Thyroid gland (tissue), 4 donors: Measurements from ENCODE around the gene MAN2A2. TPM values are rescaled to one million over a fixed set of nuclear protein-coding genes. Genes with fewer than 3 reads are reported as not detected.

Experiments
- DNase-seq, 2 donors: peaks; one replicate each; pipeline ENCODE4 v3.0.0-alpha.2; 2019
- H3K27ac ChIP-seq, 3 donors: fragments of 200-600 bp; sonication (generic); 1 replicate in 2 of 3; 2 replicates in 1 of 3; pipeline ENCODE4 v1.5.1; 2016 to 2019; ENCODE audit warnings: mild to moderate bottlenecking in 1 of 3, moderate library complexity in 1 of 3
- H3K27me3 ChIP-seq: fragments of 200-600 bp; sonication (generic); one replicate; pipeline ENCODE4 v1.5.1; 2019
- H3K36me3 ChIP-seq, 2 donors: fragments of 200-600 bp; sonication (generic); one replicate each; pipeline ENCODE4 v1.5.1; 2016 to 2019
- H3K4me1 ChIP-seq, 2 donors: fragments of 200-600 bp; sonication (generic); one replicate each; pipeline ENCODE4 v1.5.1; 2017 to 2019
- H3K4me3 ChIP-seq, 3 donors: fragments of 200-600 bp; sonication (generic); replicated peaks in 1 of 3; 1 replicate in 2 of 3; 2 replicates in 1 of 3; pipeline ENCODE4 v1.5.1; 2016; ENCODE audit warnings: mild to moderate bottlenecking in 1 of 3
- H3K9me3 ChIP-seq: fragments of 200-600 bp; sonication (generic); one replicate; pipeline ENCODE4 v1.5.1; 2017
- CTCF ChIP-seq, 6 experiments: fragments of 200-600 bp in 3 of 6; fragments of 450-650 bp in 3 of 6; sonication (generic) in 3 of 6; IDR thresholded peaks; one replicate each; pipeline ENCODE4 v1.5.1; 2016 to 2019; ENCODE audit warnings: antibody characterized with exemption in 6 of 6, mild to moderate bottlenecking in 2 of 6, inconsistent platforms in 1 of 6, moderate library complexity in 1 of 6
- POLR2A ChIP-seq, 2 donors: fragments of 450-650 bp; IDR thresholded peaks; one replicate each; pipeline ENCODE4 v1.6.1; 2017; ENCODE audit warnings: antibody characterized with exemption in 2 of 2, mild to moderate bottlenecking in 2 of 2, moderate library complexity in 1 of 2
- WGBS, 2 donors: methylation state at CpG; one replicate each; pipeline ENCODE4 v1.1.5; 2017; 5-methylcytosine and 5-hydroxymethylcytosine counted together
- intact Hi-C: fragments of 100-400 bp; cut with DNase I; formaldehyde crosslinking; loops from one replicate; pipeline ENCODE4 v1.15.1; 2023
- total RNA-seq, 4 donors: library from RNA; depleted of rRNA; stranded (reverse); fragments of >200 nt; gene quantifications; one replicate each; pipeline ENCODE4 v1.2.3, GENCODE V29; 2016

Gene MAN2A2
- total RNA-seq, 4 donors from 2014 or later, result 30.1 to 129 (median 58.9) TPM

- intact Hi-C loops, result no loop called here
- peaks cover 0 to 3% of the 10 kb centered on the region in 2 donors for H3K4me1 ChIP-seq
- 90 to 100% methylated on average over 4 to 5 of the region's 8 CpGs for WGBS, 2 donors
- DNase-seq, result no peak
- no peaks in the 10 kb centered on the region for H3K9me3 ChIP-seq
- H3K4me3 ChIP-seq, result no peak overlapping the region
- TF ChIP-seq POLR2A (IDR thresholded peaks at IDR 0.05) (no peak), CTCF (IDR thresholded peaks at IDR 0.05) (no peak)
- no peak overlapping the region for H3K27ac ChIP-seq
- H3K36me3 ChIP-seq, result peaks cover 59 to 66% of the 10 kb centered on the region in 2 donors
- no peaks in the 10 kb centered on the region for H3K27me3 ChIP-seq
Observed at GRCh38 chr15:90891346-90891949, 11.7 kb upstream of the MAN2A2 start.

- DNase-seq, result no peak
- no peaks in the 10 kb centered on the region for H3K9me3 ChIP-seq
- H3K27ac ChIP-seq, result no peak overlapping the region
- H3K4me1 ChIP-seq, result no peaks in the 10 kb centered on the region
- peaks cover 59 to 66% of the 10 kb centered on the region in 2 donors for H3K36me3 ChIP-seq
- intact Hi-C loops, result no loop called here
- H3K27me3 ChIP-seq, result no peaks in the 10 kb centered on the region
- H3K4me3 ChIP-seq, result no peak overlapping the region
- no peak for TF ChIP-seq CTCF (IDR thresholded peaks at IDR 0.05)
- TF ChIP-seq POLR2A (IDR thresholded peaks at IDR 0.05), result no peak
- 92 to 93% methylated on average over 11 of the region's 11 CpGs for WGBS, 2 donors
Observed at GRCh38 chr15:90892023-90892422, 11.1 kb upstream of the MAN2A2 start.

- TF ChIP-seq POLR2A (IDR thresholded peaks at IDR 0.05), result no peak
- TF ChIP-seq CTCF (IDR thresholded peaks at IDR 0.05), result no peak
- WGBS, 2 donors, result 92 to 94% methylated on average over 27 to 29 of the region's 29 CpGs
- H3K4me1 ChIP-seq, result no peaks in the 10 kb centered on the region
- peaks cover 59 to 66% of the 10 kb centered on the region in 2 donors for H3K36me3 ChIP-seq
- H3K9me3 ChIP-seq, result no peaks in the 10 kb centered on the region
- DNase-seq, result no peak
- H3K4me3 ChIP-seq, result no peak overlapping the region
- H3K27me3 ChIP-seq, result no peaks in the 10 kb centered on the region
- intact Hi-C loops, result no loop called here
- H3K27ac ChIP-seq, result no peak overlapping the region
Observed at GRCh38 chr15:90892498-90893174, 10.5 kb upstream of the MAN2A2 start.

- DNase-seq, result no peak
- no peaks in the 10 kb centered on the region for H3K27me3 ChIP-seq
- intact Hi-C loops, result no loop called here
- TF ChIP-seq CTCF (IDR thresholded peaks at IDR 0.05) (no peak), POLR2A (IDR thresholded peaks at IDR 0.05) (no peak)
- H3K27ac ChIP-seq, result no peak overlapping the region
- H3K4me1 ChIP-seq, result no peaks in the 10 kb centered on the region
- H3K4me3 ChIP-seq, result no peak overlapping the region
- no peaks in the 10 kb centered on the region for H3K9me3 ChIP-seq
- H3K36me3 ChIP-seq, result peaks cover 59 to 66% of the 10 kb centered on the region in 2 donors
- 95 to 98% methylated on average over 20 of the region's 33 CpGs for WGBS, 2 donors
Observed at GRCh38 chr15:90893175-90894090, 9.7 kb upstream of the MAN2A2 start.
